Hepatocyte (in vitro differentiated cells): ENCODE measurements around the gene FBXO41. TPM values are rescaled to one million over a fixed set of nuclear protein-coding genes. Genes with fewer than 3 reads are reported as not detected.
"Not testable (repeated sequence)": the region's sequence is repeated elsewhere in the genome, so short reads cannot be mapped to it uniquely, and the experiment has no call there.

Source experiments
- DNase-seq: peaks from one replicate; pipeline ENCODE4 v3.0.0-alpha.2; 2016; ENCODE audit warnings: low spot score
- H2AFZ ChIP-seq: fragments of 200-600 bp; sonication (generic); 2 replicates; pipeline ENCODE4 v1.6.0; 2016; ENCODE audit warnings: antibody characterized with exemption, mild to moderate bottlenecking
- H3K27ac ChIP-seq: fragments of 200-600 bp; sonication (generic); 2 replicates; pipeline ENCODE4 v1.5.1; 2016; ENCODE audit warnings: mild to moderate bottlenecking
- H3K27me3 ChIP-seq: fragments of 200-600 bp; sonication (generic); 2 replicates; pipeline ENCODE4 v1.6.1; 2016
- H3K36me3 ChIP-seq: fragments of 200-600 bp; sonication (generic); replicated peaks from 2 replicates; pipeline ENCODE4 v1.5.1; 2016; ENCODE audit warnings: low read depth; ENCODE audit not compliant: insufficient read depth
- H3K4me1 ChIP-seq: fragments of 200-600 bp; sonication (generic); 2 replicates; pipeline ENCODE4 v1.5.1; 2016; ENCODE audit warnings: mild to moderate bottlenecking, moderate library complexity; ENCODE audit not compliant: insufficient read depth
- H3K4me2 ChIP-seq: fragments of 200-600 bp; sonication (generic); 2 replicates; pipeline ENCODE4 v1.6.0; 2016
- H3K4me3 ChIP-seq: fragments of 200-600 bp; sonication (generic); 2 replicates; pipeline ENCODE4 v1.5.1; 2016; ENCODE audit warnings: mild to moderate bottlenecking
- H3K79me2 ChIP-seq: fragments of 200-600 bp; sonication (generic); 2 replicates; pipeline ENCODE4 v1.6.0; 2017; ENCODE audit warnings: mild to moderate bottlenecking
- H3K9me2 ChIP-seq: fragments of 200-600 bp; sonication (generic); replicated peaks from 2 replicates; pipeline ENCODE4 v1.6.0; 2017; ENCODE audit warnings: mild to moderate bottlenecking; ENCODE audit not compliant: insufficient read depth
- H3K9me3 ChIP-seq: fragments of 200-600 bp; sonication (generic); 2 replicates; pipeline ENCODE4 v1.5.1; 2016; ENCODE audit warnings: low read depth, mild to moderate bottlenecking
- H4K20me1 ChIP-seq: fragments of 200-600 bp; sonication (generic); 2 replicates; pipeline ENCODE4 v1.6.0; 2016; ENCODE audit warnings: mild to moderate bottlenecking; ENCODE audit not compliant: insufficient read depth, poor library complexity, severe bottlenecking
- CTCF ChIP-seq: fragments of 200-600 bp; sonication (generic); IDR thresholded peaks from 2 replicates; pipeline ENCODE4 v1.5.1; 2016; ENCODE audit warnings: antibody characterized with exemption, mild to moderate bottlenecking; ENCODE audit not compliant: poor library complexity
- EZH2 ChIP-seq: fragments of 200-600 bp; sonication (generic); IDR thresholded peaks from 2 replicates; pipeline ENCODE4 v1.6.1; 2016; ENCODE audit warnings: antibody characterized with exemption, mild to moderate bottlenecking, borderline replicate concordance
- EZH2phosphoT487 ChIP-seq: fragments of 200-600 bp; sonication (generic); IDR thresholded peaks from one replicate; pipeline ENCODE4 v1.6.1; 2018; ENCODE audit warnings: antibody characterized with exemption, mild to moderate bottlenecking, low read depth, moderate library complexity; ENCODE audit not compliant: unreplicated experiment, severe bottlenecking
- WGBS: methylation state at CpG from one replicate; pipeline ENCODE4 v1.1.6; 2016; ENCODE audit warnings: low lambda C conversion rate; ENCODE audit errors: missing lambda C conversion rate; 5-methylcytosine and 5-hydroxymethylcytosine counted together
- polyA plus RNA-seq: library from polyadenylated mRNA; unstranded; fragments of >200 nt; fragmentation: Nextera tagmentation; extraction: Ambion mirVana; gene quantifications from 2 replicates; pipeline ENCODE4 v1.2.1, GENCODE V29; 2016
- total RNA-seq: library from RNA; depleted of rRNA; stranded (reverse); fragments of >200 nt; gene quantifications from 2 replicates; pipeline ENCODE4 v1.2.3, GENCODE V29; 2014

Gene FBXO41
- total and polyA plus RNA-seq, 2 experiments from 2014 or later, result 1.2 to 2.1 TPM

- Histone ChIP-seq H3K4me1 (peaks cover 10% of the 10 kb centered on the region), H3K4me2 (no peak overlapping the region), H4K20me1 (no peaks in the 10 kb centered on the region), H2AFZ (no peak overlapping the region), H3K9me2 (no peaks in the 10 kb centered on the region), H3K36me3 (no peaks in the 10 kb centered on the region), H3K79me2 (no peaks in the 10 kb centered on the region), H3K27ac (no peak overlapping the region), H3K27me3 (peaks cover 20% of the 10 kb centered on the region), H3K4me3 (no peak overlapping the region), H3K9me3 (no peaks in the 10 kb centered on the region)
- WGBS, result 89% methylated on average over 15 of the region's 15 CpGs
- no peak for TF ChIP-seq CTCF
- TF ChIP-seq EZH2, result no peak
- TF ChIP-seq EZH2phosphoT487, result no peak
- DNase-seq, result no peak
These were observed 20.0 kb downstream of the FBXO41 start for GRCh38 chr2:73264332-73264606.

GRCh38 chr2:73263540-73264331 is 20.5 kb downstream of the FBXO41 start:
- Histone ChIP-seq H3K9me2 (no peaks in the 10 kb centered on the region), H3K9me3 (no peaks in the 10 kb centered on the region), H4K20me1 (no peaks in the 10 kb centered on the region), H2AFZ (no peak overlapping the region), H3K27ac (no peak overlapping the region), H3K79me2 (no peaks in the 10 kb centered on the region), H3K36me3 (no peaks in the 10 kb centered on the region), H3K27me3 (peaks cover 18% of the 10 kb centered on the region), H3K4me3 (no peak overlapping the region), H3K4me2 (no peak overlapping the region), H3K4me1 (peaks cover 6% of the 10 kb centered on the region)
- DNase-seq, result no peak
- no peak for TF ChIP-seq CTCF
- no peak for TF ChIP-seq EZH2phosphoT487
- TF ChIP-seq EZH2, result no peak
- 94% methylated on average over 16 of the region's 16 CpGs for WGBS

- DNase-seq, result not testable (repeated sequence)
These were observed 21.4 kb downstream of the FBXO41 start for GRCh38 chr2:73262691-73263429.

GRCh38 chr2:73262108-73262651 is 22.1 kb downstream of the FBXO41 start:
- Histone ChIP-seq H3K4me3 (no peak overlapping the region), H2AFZ (no peak overlapping the region), H3K27me3 (peaks cover 3% of the 10 kb centered on the region), H3K9me2 (no peaks in the 10 kb centered on the region), H3K27ac (no peak overlapping the region), H3K36me3 (no peaks in the 10 kb centered on the region), H3K4me2 (no peak overlapping the region), H3K4me1 (no peaks in the 10 kb centered on the region), H3K79me2 (no peaks in the 10 kb centered on the region), H3K9me3 (no peaks in the 10 kb centered on the region), H4K20me1 (no peaks in the 10 kb centered on the region)
- no peak for DNase-seq
- TF ChIP-seq EZH2phosphoT487 (no peak), EZH2 (no peak), CTCF (no peak)
- 91% methylated on average over 4 of the region's 4 CpGs for WGBS

More at GRCh38 chr2:73262691-73263429, 21.4 kb downstream of the FBXO41 start:
- H2AFZ ChIP-seq, H3K4me3 ChIP-seq, H3K27me3 ChIP-seq, H3K79me2 ChIP-seq, H3K9me2 ChIP-seq, H3K36me3 ChIP-seq, H3K4me1 ChIP-seq, H4K20me1 ChIP-seq, H3K27ac ChIP-seq, H3K9me3 ChIP-seq, H3K4me2 ChIP-seq: not testable (repeated sequence)
- 95% methylated on average over 18 of the region's 18 CpGs for WGBS
